Measurements from ENCODE around the gene MEGF11. TPM values are rescaled to one million over a fixed set of nuclear protein-coding genes. Genes with fewer than 3 reads are reported as not detected.

MEGF11 gene
- total RNA-seq, 1 donor from 2014 or later: 0.06 TPM

GRCh38 chr15:66089509-66089908, 164.0 kb downstream of the MEGF11 start:
- H3F3A ChIP-seq (ENCODE audit: low read depth): no peaks in the 10 kb centered on the region
- H3K79me2 ChIP-seq (ENCODE audit: low read depth): no peaks in the 10 kb centered on the region
- H3K4me1 Mint-ChIP-seq: peaks cover 19% of the 10 kb centered on the region
- no peak overlapping the region for H3K4me3 Mint-ChIP-seq
- no peak overlapping the region for H2AFZ ChIP-seq (replicated peaks)
- H3K4me1 ChIP-seq: no peaks in the 10 kb centered on the region
- H3K27ac ChIP-seq: no peak overlapping the region
- H3K27me3 ChIP-seq: no peaks in the 10 kb centered on the region
- no peaks in the 10 kb centered on the region for H4K20me1 ChIP-seq (ENCODE audit: low read depth)
- H3K27ac Mint-ChIP-seq: no peak overlapping the region
- no peak overlapping the region for H3K9ac ChIP-seq
- TF ChIP-seq EZH2phosphoT487 (IDR thresholded peaks at IDR 0.05) (no peak), EZH2 (IDR thresholded peaks at IDR 0.05) (no peak)
- TF ChIP-seq, protein P1, sequence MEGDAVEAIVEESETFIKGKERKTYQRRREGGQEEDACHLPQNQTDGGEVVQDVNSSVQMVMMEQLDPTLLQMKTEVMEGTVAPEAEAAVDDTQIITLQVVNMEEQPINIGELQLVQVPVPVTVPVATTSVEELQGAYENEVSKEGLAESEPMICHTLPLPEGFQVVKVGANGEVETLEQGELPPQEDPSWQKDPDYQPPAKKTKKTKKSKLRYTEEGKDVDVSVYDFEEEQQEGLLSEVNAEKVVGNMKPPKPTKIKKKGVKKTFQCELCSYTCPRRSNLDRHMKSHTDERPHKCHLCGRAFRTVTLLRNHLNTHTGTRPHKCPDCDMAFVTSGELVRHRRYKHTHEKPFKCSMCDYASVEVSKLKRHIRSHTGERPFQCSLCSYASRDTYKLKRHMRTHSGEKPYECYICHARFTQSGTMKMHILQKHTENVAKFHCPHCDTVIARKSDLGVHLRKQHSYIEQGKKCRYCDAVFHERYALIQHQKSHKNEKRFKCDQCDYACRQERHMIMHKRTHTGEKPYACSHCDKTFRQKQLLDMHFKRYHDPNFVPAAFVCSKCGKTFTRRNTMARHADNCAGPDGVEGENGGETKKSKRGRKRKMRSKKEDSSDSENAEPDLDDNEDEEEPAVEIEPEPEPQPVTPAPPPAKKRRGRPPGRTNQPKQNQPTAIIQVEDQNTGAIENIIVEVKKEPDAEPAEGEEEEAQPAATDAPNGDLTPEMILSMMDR (IDR thresholded peaks at IDR 0.05): no peak
- peaks cover 4% of the 10 kb centered on the region for H3K27me3 Mint-ChIP-seq (ENCODE audit: insufficient read depth, low read depth)
- H3K36me3 Mint-ChIP-seq: no peaks in the 10 kb centered on the region
- no peak overlapping the region for H3K4me3 ChIP-seq
- peaks cover 3% of the 10 kb centered on the region for H3K9me3 Mint-ChIP-seq
- no peak overlapping the region for H3K4me2 ChIP-seq
- no peaks in the 10 kb centered on the region for H3K36me3 ChIP-seq
- no peaks in the 10 kb centered on the region for H3K9me3 ChIP-seq (ENCODE audit: low read depth)
- DNase-seq (ENCODE audit: low spot score): no peak

DNA sequence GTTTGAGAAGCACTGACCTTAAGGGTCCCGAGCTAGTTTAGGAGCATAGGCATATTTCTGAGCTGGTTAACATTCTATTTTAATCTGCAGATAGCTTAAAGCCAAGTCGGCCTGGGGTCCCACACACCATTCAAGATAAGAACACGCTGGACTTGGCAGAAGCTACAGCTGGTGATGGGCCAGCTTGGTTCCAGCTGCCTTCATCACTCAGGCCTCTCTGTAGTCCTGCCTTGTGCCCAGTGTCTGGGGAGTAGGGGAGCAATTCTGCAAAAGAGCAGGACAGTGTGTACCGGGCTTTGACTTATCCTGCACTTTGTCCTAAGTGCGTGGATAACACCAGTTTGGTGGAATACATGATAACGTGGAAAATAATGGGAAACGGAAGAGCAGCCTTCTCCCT, 164.5 kb downstream of the MEGF11 start:
- Histone ChIP-seq H3K27ac (no peak overlapping the region), H3K9me3 (ENCODE audit: low read depth) (no peaks in the 10 kb centered on the region), H3K4me1 (no peaks in the 10 kb centered on the region), H3K79me2 (ENCODE audit: low read depth) (no peaks in the 10 kb centered on the region), H2AFZ (replicated peaks) (no peak overlapping the region), H3F3A (ENCODE audit: low read depth) (no peaks in the 10 kb centered on the region), H3K27me3 (no peaks in the 10 kb centered on the region), H4K20me1 (ENCODE audit: low read depth) (no peaks in the 10 kb centered on the region), H3K36me3 (no peaks in the 10 kb centered on the region), H3K4me3 (no peak overlapping the region), H3K9ac (no peak overlapping the region), H3K4me2 (no peak overlapping the region)
- peaks cover 2% of the 10 kb centered on the region for H3K27me3 Mint-ChIP-seq (ENCODE audit: insufficient read depth, low read depth)
- peaks cover 4% of the 10 kb centered on the region for H3K9me3 Mint-ChIP-seq
- no peak for TF ChIP-seq EZH2phosphoT487 (IDR thresholded peaks at IDR 0.05)
- TF ChIP-seq EZH2 (IDR thresholded peaks at IDR 0.05): no peak
- TF ChIP-seq, protein P1 (IDR thresholded peaks at IDR 0.05): no peak
- no peak overlapping the region for H3K27ac Mint-ChIP-seq
- no peak for DNase-seq (ENCODE audit: low spot score)
- no peaks in the 10 kb centered on the region for H3K36me3 Mint-ChIP-seq
- peaks cover 14% of the 10 kb centered on the region for H3K4me1 Mint-ChIP-seq
- no peak overlapping the region for H3K4me3 Mint-ChIP-seq

- no peaks in the 10 kb centered on the region for H3K36me3 Mint-ChIP-seq
- Histone ChIP-seq H3K4me3 (no peak overlapping the region), H3K27ac (no peak overlapping the region), H2AFZ (replicated peaks) (no peak overlapping the region), H3K79me2 (ENCODE audit: low read depth) (no peaks in the 10 kb centered on the region), H3F3A (ENCODE audit: low read depth) (no peaks in the 10 kb centered on the region), H3K4me1 (no peaks in the 10 kb centered on the region), H3K36me3 (no peaks in the 10 kb centered on the region), H3K9ac (no peak overlapping the region), H4K20me1 (ENCODE audit: low read depth) (no peaks in the 10 kb centered on the region), H3K27me3 (no peaks in the 10 kb centered on the region), H3K9me3 (ENCODE audit: low read depth) (no peaks in the 10 kb centered on the region), H3K4me2 (no peak overlapping the region)
- H3K9me3 Mint-ChIP-seq: peaks cover 4% of the 10 kb centered on the region
- H3K4me3 Mint-ChIP-seq: no peak overlapping the region
- H3K4me1 Mint-ChIP-seq: peaks cover 3% of the 10 kb centered on the region
- DNase-seq (ENCODE audit: low spot score): no peak
- H3K27ac Mint-ChIP-seq: no peak overlapping the region
- TF ChIP-seq, protein P1 (IDR thresholded peaks at IDR 0.05): peak; percentile 47
- no peak for TF ChIP-seq EZH2 (IDR thresholded peaks at IDR 0.05)
- peaks cover 7% of the 10 kb centered on the region for H3K27me3 Mint-ChIP-seq (ENCODE audit: insufficient read depth, low read depth)
These were observed 168.4 kb downstream of the MEGF11 start for GRCh38 chr15:66085128-66085527.

Data from neural progenitor cell (in vitro differentiated cells).